ENCODE data around the gene TNS3.
"Not testable (repeated sequence)": the region's sequence is repeated elsewhere in the genome, so short reads cannot be mapped to it uniquely, and the experiment has no call there.

Gene TNS3

GRCh38 chr7:47542051-47542450 lies 39.9 kb downstream of the TNS3 start:
- ChIA-PET CTCF (interaction anchor here (1.0 kb wide), 1 partner anchor 80 kb away, joined by 3 read pairs; no protein-coding TSS in a partner anchor), POLR2A (interaction anchor here (1.3 kb wide), 1 partner anchor 21 kb away, joined by 3 read pairs; no protein-coding TSS in a partner anchor)
- DNase-seq = no peak
- H3K4me3 ChIP-seq (ENCODE audit: control insufficient read depth in 1 of 7, extremely low read depth in 1 of 7, insufficient read depth in 4 of 7, low read depth in 2 of 7, low read length in 6 of 7) = no peak overlapping the region
- H3K9me3 ChIP-seq (ENCODE audit: control extremely low read depth in 1 of 5, control insufficient read depth in 4 of 5, insufficient read depth in 2 of 5, low read depth in 1 of 5, low read length in 4 of 5) = no peaks in the 10 kb centered on the region
- no CpG with 5 or more reads among the region's 3 CpGs for WGBS (ENCODE audit: insufficient coverage)
- peaks cover 2 to 33% (median 21%) of the 10 kb centered on the region in 4 experiments for H3K4me1 ChIP-seq (ENCODE audit: control extremely low read depth in 1 of 4, control insufficient read depth in 4 of 4, insufficient read depth in 4 of 4, low read length in 3 of 4)
- peaks cover 0 to 28% (median 13%) of the 10 kb centered on the region in 4 experiments for H3K36me3 ChIP-seq (ENCODE audit: control insufficient read depth in 4 of 4, insufficient read depth in 4 of 4, low read length in 3 of 4)
- peaks cover 0 to 8% (median 0%) of the 10 kb centered on the region in 5 experiments for H3K27me3 ChIP-seq (replicated peaks in 2 of 5; ENCODE audit: control insufficient read depth in 4 of 5, insufficient read depth in 5 of 5, low read length in 4 of 5)
- no peak overlapping the region for H3K27ac ChIP-seq (ENCODE audit: insufficient read depth in 1 of 2, low read depth in 1 of 2, low read length in 2 of 2, poor library complexity in 1 of 2, severe bottlenecking in 2 of 2)

GRCh38 chr7:47541485-47541884 lies 40.4 kb downstream of the TNS3 start:
- peaks cover 0 to 14% (median 0%) of the 10 kb centered on the region in 5 experiments for H3K27me3 ChIP-seq (replicated peaks in 2 of 5; ENCODE audit: control insufficient read depth in 4 of 5, insufficient read depth in 5 of 5, low read length in 4 of 5)
- ChIA-PET CTCF (interaction anchor here (1.0 to 1.2 kb wide), 2 partner anchors 15 to 79 kb away, joined by 3 read pairs; no protein-coding TSS in a partner anchor), POLR2A (interaction anchor here (1.3 kb wide), 1 partner anchor 22 kb away, joined by 3 read pairs; no protein-coding TSS in a partner anchor)
- not testable (repeated sequence) for H3K9me3 ChIP-seq (ENCODE audit: control extremely low read depth in 1 of 5, control insufficient read depth in 4 of 5, insufficient read depth in 2 of 5, low read depth in 1 of 5, low read length in 4 of 5); H3K4me3 ChIP-seq (ENCODE audit: control insufficient read depth in 1 of 7, extremely low read depth in 1 of 7, insufficient read depth in 4 of 7, low read depth in 2 of 7, low read length in 6 of 7); DNase-seq; H3K27ac ChIP-seq (ENCODE audit: insufficient read depth in 1 of 2, low read depth in 1 of 2, low read length in 2 of 2, poor library complexity in 1 of 2, severe bottlenecking in 2 of 2)
- WGBS (ENCODE audit: insufficient coverage) = 97% methylated on average over 9 of the region's 9 CpGs
- peaks cover 0 to 26% (median 7%) of the 10 kb centered on the region in 4 experiments for H3K36me3 ChIP-seq (ENCODE audit: control insufficient read depth in 4 of 4, insufficient read depth in 4 of 4, low read length in 3 of 4)
- peaks cover 2 to 39% (median 24%) of the 10 kb centered on the region in 4 experiments for H3K4me1 ChIP-seq (ENCODE audit: control extremely low read depth in 1 of 4, control insufficient read depth in 4 of 4, insufficient read depth in 4 of 4, low read length in 3 of 4)

GRCh38 chr7:47540387-47541350 lies 41.2 kb downstream of the TNS3 start:
- no peak for DNase-seq
- Histone ChIP-seq H3K4me3 (ENCODE audit: control insufficient read depth in 1 of 7, extremely low read depth in 1 of 7, insufficient read depth in 4 of 7, low read depth in 2 of 7, low read length in 6 of 7) (no peak overlapping the region), H3K4me1 (ENCODE audit: control extremely low read depth in 1 of 4, control insufficient read depth in 4 of 4, insufficient read depth in 4 of 4, low read length in 3 of 4) (peaks cover 2 to 41% (median 24%) of the 10 kb centered on the region in 4 experiments), H3K36me3 (ENCODE audit: control insufficient read depth in 4 of 4, insufficient read depth in 4 of 4, low read length in 3 of 4) (peaks cover 0 to 29% (median 8%) of the 10 kb centered on the region in 4 experiments), H3K27me3 (replicated peaks in 2 of 5; ENCODE audit: control insufficient read depth in 4 of 5, insufficient read depth in 5 of 5, low read length in 4 of 5) (peaks cover 0 to 16% (median 0%) of the 10 kb centered on the region in 5 experiments), H3K27ac (ENCODE audit: insufficient read depth in 1 of 2, low read depth in 1 of 2, low read length in 2 of 2, poor library complexity in 1 of 2, severe bottlenecking in 2 of 2) (no peak overlapping the region), H3K9me3 (ENCODE audit: control extremely low read depth in 1 of 5, control insufficient read depth in 4 of 5, insufficient read depth in 2 of 5, low read depth in 1 of 5, low read length in 4 of 5) (no peaks in the 10 kb centered on the region)
- ChIA-PET CTCF (interaction anchor here (1.1 to 1.2 kb wide), 2 partner anchors 15 to 19 kb away, joined by 3 read pairs; no protein-coding TSS in a partner anchor), POLR2A (no interaction called here)
- 92% methylated on average over 19 of the region's 22 CpGs for WGBS (ENCODE audit: insufficient coverage)

GRCh38 chr7:47540053-47540386 lies 41.9 kb downstream of the TNS3 start:
- ChIA-PET POLR2A (no interaction called here), CTCF (interaction anchor here (1.1 kb wide), 1 partner anchor 20 kb away, joined by 3 read pairs; no protein-coding TSS in a partner anchor)
- peaks cover 2 to 41% (median 23%) of the 10 kb centered on the region in 4 experiments for H3K4me1 ChIP-seq (ENCODE audit: control extremely low read depth in 1 of 4, control insufficient read depth in 4 of 4, insufficient read depth in 4 of 4, low read length in 3 of 4)
- DNase-seq = no peak
- H3K36me3 ChIP-seq (ENCODE audit: control insufficient read depth in 4 of 4, insufficient read depth in 4 of 4, low read length in 3 of 4) = peaks cover 0 to 34% (median 9%) of the 10 kb centered on the region in 4 experiments
- no peak overlapping the region for H3K4me3 ChIP-seq (ENCODE audit: control insufficient read depth in 1 of 7, extremely low read depth in 1 of 7, insufficient read depth in 4 of 7, low read depth in 2 of 7, low read length in 6 of 7)
- H3K27me3 ChIP-seq (replicated peaks in 2 of 5; ENCODE audit: control insufficient read depth in 4 of 5, insufficient read depth in 5 of 5, low read length in 4 of 5) = peaks cover 0 to 16% (median 0%) of the 10 kb centered on the region in 5 experiments
- no peaks in the 10 kb centered on the region for H3K9me3 ChIP-seq (ENCODE audit: control extremely low read depth in 1 of 5, control insufficient read depth in 4 of 5, insufficient read depth in 2 of 5, low read depth in 1 of 5, low read length in 4 of 5)
- WGBS (ENCODE audit: insufficient coverage) = 96% methylated on average over 4 of the region's 4 CpGs
- H3K27ac ChIP-seq (ENCODE audit: insufficient read depth in 1 of 2, low read depth in 1 of 2, low read length in 2 of 2, poor library complexity in 1 of 2, severe bottlenecking in 2 of 2) = no peak overlapping the region

- CTCF ChIA-PET = interaction anchor here (1.1 to 1.7 kb wide), 2 partner anchors 20 to 45 kb away, joined by 3 to 5 read pairs; no protein-coding TSS in a partner anchor
- no peak for DNase-seq
- WGBS (ENCODE audit: insufficient coverage) = 92% methylated on average over 9 of the region's 9 CpGs
- Histone ChIP-seq H3K4me1 (ENCODE audit: control extremely low read depth in 1 of 4, control insufficient read depth in 4 of 4, insufficient read depth in 4 of 4, low read length in 3 of 4) (peaks cover 2 to 41% (median 22%) of the 10 kb centered on the region in 4 experiments), H3K27ac (ENCODE audit: insufficient read depth in 1 of 2, low read depth in 1 of 2, low read length in 2 of 2, poor library complexity in 1 of 2, severe bottlenecking in 2 of 2) (no peak overlapping the region), H3K36me3 (ENCODE audit: control insufficient read depth in 4 of 4, insufficient read depth in 4 of 4, low read length in 3 of 4) (peaks cover 0 to 39% (median 9%) of the 10 kb centered on the region in 4 experiments), H3K9me3 (ENCODE audit: control extremely low read depth in 1 of 5, control insufficient read depth in 4 of 5, insufficient read depth in 2 of 5, low read depth in 1 of 5, low read length in 4 of 5) (no peaks in the 10 kb centered on the region), H3K27me3 (replicated peaks in 2 of 5; ENCODE audit: control insufficient read depth in 4 of 5, insufficient read depth in 5 of 5, low read length in 4 of 5) (peaks cover 0 to 16% (median 0%) of the 10 kb centered on the region in 5 experiments), H3K4me3 (ENCODE audit: control insufficient read depth in 1 of 7, extremely low read depth in 1 of 7, insufficient read depth in 4 of 7, low read depth in 2 of 7, low read length in 6 of 7) (no peak overlapping the region)
- POLR2A ChIA-PET = no interaction called here
These were observed 42.4 kb downstream of the TNS3 start for GRCh38 chr7:47539398-47540052.

GRCh38 chr7:47538846-47539311 lies 43.0 kb downstream of the TNS3 start:
- DNase-seq = no peak
- Histone ChIP-seq H3K27me3 (replicated peaks in 2 of 5; ENCODE audit: control insufficient read depth in 4 of 5, insufficient read depth in 5 of 5, low read length in 4 of 5) (peaks cover 0 to 16% (median 0%) of the 10 kb centered on the region in 5 experiments), H3K4me3 (ENCODE audit: control insufficient read depth in 1 of 7, extremely low read depth in 1 of 7, insufficient read depth in 4 of 7, low read depth in 2 of 7, low read length in 6 of 7) (no peak overlapping the region), H3K36me3 (ENCODE audit: control insufficient read depth in 4 of 4, insufficient read depth in 4 of 4, low read length in 3 of 4) (peaks cover 0 to 39% (median 9%) of the 10 kb centered on the region in 4 experiments), H3K27ac (ENCODE audit: insufficient read depth in 1 of 2, low read depth in 1 of 2, low read length in 2 of 2, poor library complexity in 1 of 2, severe bottlenecking in 2 of 2) (no peak overlapping the region), H3K4me1 (ENCODE audit: control extremely low read depth in 1 of 4, control insufficient read depth in 4 of 4, insufficient read depth in 4 of 4, low read length in 3 of 4) (peaks cover 2 to 34% (median 16%) of the 10 kb centered on the region in 4 experiments), H3K9me3 (ENCODE audit: control extremely low read depth in 1 of 5, control insufficient read depth in 4 of 5, insufficient read depth in 2 of 5, low read depth in 1 of 5, low read length in 4 of 5) (no peaks in the 10 kb centered on the region)
- WGBS (ENCODE audit: insufficient coverage) = 90% methylated on average over 5 of the region's 5 CpGs
- POLR2A ChIA-PET = no interaction called here
- CTCF ChIA-PET = interaction anchor here (1.7 kb wide), 1 partner anchor 45 kb away, joined by 5 read pairs; no protein-coding TSS in a partner anchor
